ENCODE data around the gene PAX8. TPM values are rescaled to one million over a fixed set of nuclear protein-coding genes. Genes with fewer than 3 reads are reported as not detected.

PAX8 gene
- total and polyA plus RNA-seq, 2 donors (not counting 1 experiment from before 2014, with no cell fraction given): 0.26 to 0.50 TPM

GRCh38 chr2:113187771-113188170, 91.0 kb downstream of the PAX8 start:
- no peak for TF ChIP-seq EZH2 (IDR thresholded peaks at IDR 0.05; ENCODE audit: low read length, missing control alignments)
- no peak for TF ChIP-seq CTCF (conservative IDR thresholded peaks at IDR 0.05 in 1 of 2, IDR thresholded peaks at IDR 0.05 in 1 of 2; ENCODE audit: low read depth in 1 of 2, low read length in 2 of 2)
- Histone ChIP-seq H3K36me3 (ENCODE audit: control insufficient read depth, insufficient read depth, low read length) (no peaks in the 10 kb centered on the region), H3K4me1 (ENCODE audit: control insufficient read depth, extremely low read depth, insufficient read depth, low read length) (no peaks in the 10 kb centered on the region), H3K9me3 (ENCODE audit: control insufficient read depth, insufficient read depth, low read depth, low read length) (no peaks in the 10 kb centered on the region), H3K4me2 (ENCODE audit: extremely low read depth, insufficient read depth, low read length) (no peak overlapping the region), H3K4me3 (replicated peaks in 1 of 4; ENCODE audit: control extremely low read depth in 1 of 4, insufficient read depth in 1 of 4, low read depth in 3 of 4, low read length in 4 of 4) (no peak overlapping the region), H3K27ac (ENCODE audit: insufficient read depth, low read length) (no peak overlapping the region), H3K79me2 (ENCODE audit: control insufficient read depth, insufficient read depth, low read length) (no peaks in the 10 kb centered on the region), H3K9ac (ENCODE audit: insufficient read depth, low read length) (no peak overlapping the region), H4K20me1 (ENCODE audit: control insufficient read depth, extremely low read depth, insufficient read depth, low read length) (no peaks in the 10 kb centered on the region), H3K27me3 (ENCODE audit: control insufficient read depth, insufficient read depth, low read length) (no peaks in the 10 kb centered on the region), H2AFZ (ENCODE audit: low read length) (no peak overlapping the region)
- DNase-seq (ENCODE audit: low read depth in 2 of 2): no peak

- no peaks in the 10 kb centered on the region for H4K20me1 ChIP-seq (ENCODE audit: control insufficient read depth, extremely low read depth, insufficient read depth, low read length)
- TF ChIP-seq CTCF (conservative IDR thresholded peaks at IDR 0.05 in 1 of 2, IDR thresholded peaks at IDR 0.05 in 1 of 2; ENCODE audit: low read depth in 1 of 2, low read length in 2 of 2): no peak
- TF ChIP-seq EZH2 (IDR thresholded peaks at IDR 0.05; ENCODE audit: low read length, missing control alignments): no peak
- H3K9me3 ChIP-seq (ENCODE audit: control insufficient read depth, insufficient read depth, low read depth, low read length): no peaks in the 10 kb centered on the region
- H3K79me2 ChIP-seq (ENCODE audit: control insufficient read depth, insufficient read depth, low read length): no peaks in the 10 kb centered on the region
- no peak overlapping the region for H3K4me3 ChIP-seq (replicated peaks in 1 of 4; ENCODE audit: control extremely low read depth in 1 of 4, insufficient read depth in 1 of 4, low read depth in 3 of 4, low read length in 4 of 4)
- no peaks in the 10 kb centered on the region for H3K36me3 ChIP-seq (ENCODE audit: control insufficient read depth, insufficient read depth, low read length)
- H3K4me2 ChIP-seq (ENCODE audit: extremely low read depth, insufficient read depth, low read length): no peak overlapping the region
- no peaks in the 10 kb centered on the region for H3K4me1 ChIP-seq (ENCODE audit: control insufficient read depth, extremely low read depth, insufficient read depth, low read length)
- no peaks in the 10 kb centered on the region for H3K27me3 ChIP-seq (ENCODE audit: control insufficient read depth, insufficient read depth, low read length)
- no peak overlapping the region for H3K9ac ChIP-seq (ENCODE audit: insufficient read depth, low read length)
- no peak overlapping the region for H3K27ac ChIP-seq (ENCODE audit: insufficient read depth, low read length)
- no peak overlapping the region for H2AFZ ChIP-seq (ENCODE audit: low read length)
- no peak for DNase-seq (ENCODE audit: low read depth in 2 of 2)
Observed at GRCh38 chr2:113186433-113186796, 92.3 kb downstream of the PAX8 start.

GRCh38 chr2:113185664-113186432, 92.9 kb downstream of the PAX8 start:
- H3K4me2 ChIP-seq (ENCODE audit: extremely low read depth, insufficient read depth, low read length): no peak overlapping the region
- no peaks in the 10 kb centered on the region for H4K20me1 ChIP-seq (ENCODE audit: control insufficient read depth, extremely low read depth, insufficient read depth, low read length)
- no peak overlapping the region for H3K27ac ChIP-seq (ENCODE audit: insufficient read depth, low read length)
- no peak overlapping the region for H3K9ac ChIP-seq (ENCODE audit: insufficient read depth, low read length)
- TF ChIP-seq CTCF (conservative IDR thresholded peaks at IDR 0.05 in 1 of 2, IDR thresholded peaks at IDR 0.05 in 1 of 2; ENCODE audit: low read depth in 1 of 2, low read length in 2 of 2): no peak
- no peak for TF ChIP-seq EZH2 (IDR thresholded peaks at IDR 0.05; ENCODE audit: low read length, missing control alignments)
- no peak overlapping the region for H2AFZ ChIP-seq (ENCODE audit: low read length)
- no peak for DNase-seq (ENCODE audit: low read depth in 2 of 2)
- H3K36me3 ChIP-seq (ENCODE audit: control insufficient read depth, insufficient read depth, low read length): no peaks in the 10 kb centered on the region
- H3K4me1 ChIP-seq (ENCODE audit: control insufficient read depth, extremely low read depth, insufficient read depth, low read length): no peaks in the 10 kb centered on the region
- no peaks in the 10 kb centered on the region for H3K27me3 ChIP-seq (ENCODE audit: control insufficient read depth, insufficient read depth, low read length)
- H3K9me3 ChIP-seq (ENCODE audit: control insufficient read depth, insufficient read depth, low read depth, low read length): no peaks in the 10 kb centered on the region
- H3K79me2 ChIP-seq (ENCODE audit: control insufficient read depth, insufficient read depth, low read length): no peaks in the 10 kb centered on the region
- H3K4me3 ChIP-seq (replicated peaks in 1 of 4; ENCODE audit: control extremely low read depth in 1 of 4, insufficient read depth in 1 of 4, low read depth in 3 of 4, low read length in 4 of 4): no peak overlapping the region
